ENCODE results near the gene SERTM2.
A peak's percentile ranks its signal among the peaks of the same experiment; 100 is the strongest.
"Not testable (repeated sequence)": the region's sequence is repeated elsewhere in the genome, so short reads cannot be mapped to it uniquely, and the experiment has no call there.

Gene SERTM2

GRCh38 chrX:111511477-111511876, at the start of gene SERTM2:
SERTM2 (plus strand) TSS chrX:111511645; CDS start chrX:111518858, 7,213 bp downstream.
- DNase-seq: peak; percentile 40

GRCh38 chrX:111465669-111466068, 45.8 kb upstream of the SERTM2 start:
- no peak for DNase-seq

- no peak for DNase-seq
Measured at GRCh38 chrX:111467896-111468295, 43.5 kb upstream of the SERTM2 start.

GRCh38 chrX:111470681-111471403, 40.6 kb upstream of the SERTM2 start:
- no peak for DNase-seq

- no peak for DNase-seq
Measured at GRCh38 chrX:111481896-111482295, 29.5 kb upstream of the SERTM2 start.

GRCh38 chrX:111483135-111483534, 28.3 kb upstream of the SERTM2 start:
- no peak for DNase-seq

- DNase-seq: no peak
Measured at GRCh38 chrX:111483881-111484280, 27.6 kb upstream of the SERTM2 start.

GRCh38 chrX:111490688-111491087, 20.8 kb upstream of the SERTM2 start:
- DNase-seq: peak; percentile 7

- no peak for DNase-seq
Measured at GRCh38 chrX:111492085-111492484, 19.4 kb upstream of the SERTM2 start.

GRCh38 chrX:111498538-111499103, 12.8 kb upstream of the SERTM2 start:
- DNase-seq: no peak

GRCh38 chrX:111503485-111503993, 7.9 kb upstream of the SERTM2 start:
- no peak for DNase-seq

GRCh38 chrX:111504941-111505340, 6.5 kb upstream of the SERTM2 start:
- no peak for DNase-seq

GRCh38 chrX:111505783-111506182, 5.7 kb upstream of the SERTM2 start:
- no peak for DNase-seq

GRCh38 chrX:111506826-111507225, 4.6 kb upstream of the SERTM2 start:
- no peak for DNase-seq

- DNase-seq: no peak
Measured at GRCh38 chrX:111507933-111508332, 3.5 kb upstream of the SERTM2 start.

- no peak for DNase-seq
Measured at GRCh38 chrX:111515298-111515697, 3.9 kb downstream of the SERTM2 start.

GRCh38 chrX:111518667-111519066, 7.2 kb downstream of the SERTM2 start:
- DNase-seq: no peak

GRCh38 chrX:111519215-111519614, 7.8 kb downstream of the SERTM2 start:
- peak; percentile 12 for DNase-seq

- no peak for DNase-seq
Measured at GRCh38 chrX:111520506-111520905, 9.1 kb downstream of the SERTM2 start.

- DNase-seq: no peak
Measured at GRCh38 chrX:111521169-111521568, 9.7 kb downstream of the SERTM2 start.

- no peak for DNase-seq
Measured at GRCh38 chrX:111543212-111543741, 31.8 kb downstream of the SERTM2 start.

GRCh38 chrX:111549235-111549634, 37.8 kb downstream of the SERTM2 start:
- not testable (repeated sequence) for DNase-seq

- DNase-seq: no peak
Measured at GRCh38 chrX:111555406-111555958, 44.0 kb downstream of the SERTM2 start.

- no peak for DNase-seq
Measured at GRCh38 chrX:111560801-111561200, 49.4 kb downstream of the SERTM2 start.

Measured in NCI-H82 (cell line).